PFSK-1 (cell line): Measurements from ENCODE around the gene CDH2.

Source experiments
- FOXP2 ChIP-seq: optimal IDR thresholded peaks from 2 replicates; pipeline ENCODE3; 2011; ENCODE audit warnings: borderline replicate concordance, control low read depth, inconsistent platforms; ENCODE audit not compliant: insufficient read depth; ENCODE audit errors: extremely low read length, extremely low read depth
- POLR2AphosphoS5 ChIP-seq: IDR thresholded peaks from 2 replicates; pipeline ENCODE4 v1.6.1; 2012; ENCODE audit warnings: low read depth, mild to moderate bottlenecking, control low read depth, low read length, moderate library complexity
- SIN3A ChIP-seq: IDR thresholded peaks from 2 replicates; pipeline ENCODE4 v1.6.1; 2012; ENCODE audit warnings: mild to moderate bottlenecking, low read length, moderate library complexity, borderline replicate concordance; ENCODE audit not compliant: insufficient read depth
- TAF1 ChIP-seq: IDR thresholded peaks from 2 replicates; pipeline ENCODE4 v1.6.1; 2012; ENCODE audit warnings: low read length, control low read depth, borderline replicate concordance; ENCODE audit not compliant: insufficient read depth
- TF ChIP-seq, protein P1 (sequence below), 2 experiments: IDR thresholded peaks; 2 replicates each; pipeline versions ENCODE4 v1.6.1 to v1.8.0; 2011 to 2012; ENCODE audit warnings: low read depth in 2 of 2, low read length in 2 of 2, control low read depth in 1 of 2, inconsistent platforms in 1 of 2, mild to moderate bottlenecking in 1 of 2, moderate library complexity in 1 of 2; ENCODE audit not compliant: insufficient read depth in 1 of 2

CDH2 gene

DNA sequence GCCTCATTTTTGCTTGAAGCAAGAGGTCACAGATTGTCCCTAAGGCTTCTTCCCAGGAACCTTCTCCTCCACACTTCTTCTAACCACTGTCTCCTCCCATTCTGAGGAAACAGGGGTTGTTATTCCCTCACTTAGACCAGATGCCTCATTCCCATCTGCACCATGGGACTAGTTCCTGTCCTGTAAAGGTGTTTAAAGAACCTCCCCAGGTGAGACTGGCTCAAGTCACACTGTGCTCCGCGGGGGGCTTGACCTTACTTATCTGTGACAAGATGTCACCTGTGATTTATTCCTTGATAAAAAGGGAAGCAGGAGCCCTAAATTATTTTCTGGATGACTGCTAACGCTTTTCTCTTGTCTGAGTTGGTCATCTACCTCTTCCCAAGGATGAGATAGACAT lies 8.2 kb upstream of the CDH2 start:
- no peak for TF ChIP-seq FOXP2
- TF ChIP-seq TAF1 = no peak
- no peak for TF ChIP-seq SIN3A
- no peak for TF ChIP-seq POLR2AphosphoS5

DNA sequence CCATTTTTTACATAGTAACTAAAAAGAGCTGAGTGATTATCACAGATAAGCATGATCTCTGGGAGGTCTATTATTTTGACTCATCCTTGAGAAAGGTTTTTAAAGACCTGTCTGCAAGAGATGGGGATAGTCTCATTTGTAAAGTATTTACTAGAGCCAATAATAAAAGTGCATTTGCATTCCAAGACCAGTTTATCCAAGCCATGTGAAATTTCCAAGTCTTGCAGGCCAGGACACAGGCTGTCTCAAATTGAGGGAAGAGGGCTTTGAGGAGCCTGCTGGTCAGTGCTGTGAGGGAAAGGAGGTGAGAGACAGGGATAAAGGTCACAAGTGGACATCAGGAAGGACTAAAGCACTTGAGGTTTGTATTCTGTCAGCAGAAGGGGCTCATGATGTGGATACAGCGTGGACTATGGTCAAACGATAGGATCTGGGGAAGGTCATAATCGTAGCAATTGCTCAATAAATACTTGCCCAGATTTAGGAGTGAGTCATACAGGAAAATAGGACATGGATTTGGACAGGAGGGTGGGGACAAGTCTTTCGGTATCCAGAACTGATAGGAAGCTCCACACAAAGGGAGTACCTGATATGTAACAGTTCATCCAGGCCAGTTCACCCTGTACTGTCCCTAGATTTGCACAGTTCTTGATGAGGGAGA lies 6.6 kb upstream of the CDH2 start:
- TF ChIP-seq TAF1 = 0 out of 2 replicates have a peak, but pooled peaks have one; percentile 20
- TF ChIP-seq FOXP2 = no peak
- 0 out of 2 replicates have a peak, but pooled peaks have one; percentile 33 for TF ChIP-seq SIN3A
- TF ChIP-seq POLR2AphosphoS5 = no peak

DNA sequence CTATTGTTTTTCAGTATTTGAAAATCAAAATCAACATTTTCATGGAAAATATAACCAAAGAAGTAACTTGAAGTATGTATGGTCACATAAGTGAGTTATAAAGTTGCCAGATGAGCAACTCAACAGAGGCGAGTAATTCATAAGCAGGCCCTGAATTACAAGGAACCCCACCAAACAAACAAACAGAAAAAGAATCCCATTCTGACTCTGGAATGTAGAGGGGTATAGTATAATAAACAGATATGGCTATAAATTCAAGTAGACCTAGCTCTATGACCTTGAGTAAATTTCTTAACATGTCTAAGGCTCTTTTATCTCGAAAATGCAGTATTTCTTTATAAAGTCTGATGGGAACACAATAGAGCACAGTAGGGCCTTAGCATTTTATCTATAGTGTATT lies 4.7 kb upstream of the CDH2 start:
- TF ChIP-seq TAF1 = no peak
- TF ChIP-seq, protein P1, sequence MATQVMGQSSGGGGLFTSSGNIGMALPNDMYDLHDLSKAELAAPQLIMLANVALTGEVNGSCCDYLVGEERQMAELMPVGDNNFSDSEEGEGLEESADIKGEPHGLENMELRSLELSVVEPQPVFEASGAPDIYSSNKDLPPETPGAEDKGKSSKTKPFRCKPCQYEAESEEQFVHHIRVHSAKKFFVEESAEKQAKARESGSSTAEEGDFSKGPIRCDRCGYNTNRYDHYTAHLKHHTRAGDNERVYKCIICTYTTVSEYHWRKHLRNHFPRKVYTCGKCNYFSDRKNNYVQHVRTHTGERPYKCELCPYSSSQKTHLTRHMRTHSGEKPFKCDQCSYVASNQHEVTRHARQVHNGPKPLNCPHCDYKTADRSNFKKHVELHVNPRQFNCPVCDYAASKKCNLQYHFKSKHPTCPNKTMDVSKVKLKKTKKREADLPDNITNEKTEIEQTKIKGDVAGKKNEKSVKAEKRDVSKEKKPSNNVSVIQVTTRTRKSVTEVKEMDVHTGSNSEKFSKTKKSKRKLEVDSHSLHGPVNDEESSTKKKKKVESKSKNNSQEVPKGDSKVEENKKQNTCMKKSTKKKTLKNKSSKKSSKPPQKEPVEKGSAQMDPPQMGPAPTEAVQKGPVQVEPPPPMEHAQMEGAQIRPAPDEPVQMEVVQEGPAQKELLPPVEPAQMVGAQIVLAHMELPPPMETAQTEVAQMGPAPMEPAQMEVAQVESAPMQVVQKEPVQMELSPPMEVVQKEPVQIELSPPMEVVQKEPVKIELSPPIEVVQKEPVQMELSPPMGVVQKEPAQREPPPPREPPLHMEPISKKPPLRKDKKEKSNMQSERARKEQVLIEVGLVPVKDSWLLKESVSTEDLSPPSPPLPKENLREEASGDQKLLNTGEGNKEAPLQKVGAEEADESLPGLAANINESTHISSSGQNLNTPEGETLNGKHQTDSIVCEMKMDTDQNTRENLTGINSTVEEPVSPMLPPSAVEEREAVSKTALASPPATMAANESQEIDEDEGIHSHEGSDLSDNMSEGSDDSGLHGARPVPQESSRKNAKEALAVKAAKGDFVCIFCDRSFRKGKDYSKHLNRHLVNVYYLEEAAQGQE (IDR thresholded peaks at IDR 0.05; ENCODE audit: insufficient read depth in 1 of 2, low read depth in 2 of 2, low read length in 2 of 2) = no peak
- no peak for TF ChIP-seq POLR2AphosphoS5
- TF ChIP-seq FOXP2 = no peak
- TF ChIP-seq SIN3A = no peak

DNA sequence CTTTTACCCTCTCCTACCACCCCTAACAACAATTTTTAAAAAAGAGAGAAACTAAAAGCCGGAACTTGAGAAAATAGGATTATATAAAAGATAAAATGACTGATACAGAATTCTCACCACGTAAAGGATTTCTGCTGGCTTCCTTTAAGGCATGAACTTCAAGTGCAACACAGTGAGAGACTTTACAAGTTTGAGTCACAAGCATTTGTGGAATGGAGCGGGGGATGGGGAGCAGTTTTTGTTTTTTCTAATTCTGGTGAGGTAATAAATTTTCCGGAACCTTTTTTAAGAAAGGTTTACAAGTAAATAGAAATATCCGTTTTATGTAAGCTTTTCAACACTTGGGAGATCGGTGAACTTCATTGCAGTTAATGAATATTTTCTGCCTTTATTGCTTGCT lies 1.8 kb upstream of the CDH2 start:
- no peak for TF ChIP-seq SIN3A

DNA sequence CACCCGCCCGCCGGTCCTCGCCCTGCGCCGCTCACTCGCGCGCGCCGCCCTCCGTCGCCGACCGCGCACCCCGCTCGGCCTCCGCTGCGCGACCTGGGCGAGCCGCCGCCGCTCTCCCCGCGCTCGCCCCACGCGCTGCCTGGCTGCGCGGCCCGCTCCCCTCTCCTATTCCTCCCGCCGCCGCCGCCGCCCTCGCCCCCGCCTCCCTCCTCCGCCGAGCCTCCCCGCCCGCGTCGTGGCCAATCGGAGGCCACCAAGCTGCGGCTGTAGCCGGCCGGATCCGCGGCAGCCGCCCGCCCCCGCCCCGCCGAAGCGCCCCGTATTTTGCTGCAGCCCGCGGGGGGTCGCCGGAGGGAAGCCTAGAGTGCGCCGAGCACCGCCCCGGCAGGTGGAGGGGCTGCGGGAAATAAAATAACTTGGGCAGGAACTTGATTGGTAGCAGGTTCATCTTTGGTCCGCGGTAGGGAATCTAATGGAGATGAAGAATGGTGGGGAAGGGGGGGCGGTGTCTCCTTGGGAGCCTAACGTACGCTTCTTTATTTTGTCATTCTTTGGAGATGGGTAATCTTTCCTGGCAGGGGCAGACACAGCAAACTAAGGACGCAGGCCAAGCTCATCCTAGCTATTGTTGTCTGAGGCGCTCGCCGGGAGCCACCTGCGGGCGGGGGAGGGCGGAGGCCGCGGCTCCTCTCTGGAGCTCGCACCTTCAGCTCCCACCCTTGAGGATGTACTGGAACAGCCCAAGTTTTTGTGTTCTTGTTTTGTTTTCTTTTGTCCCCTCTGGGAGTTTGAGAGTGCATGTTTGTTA lies 1.1 kb upstream of the CDH2 start:
- TF ChIP-seq FOXP2 (peak; percentile 19), TAF1 (no peak)

DNA sequence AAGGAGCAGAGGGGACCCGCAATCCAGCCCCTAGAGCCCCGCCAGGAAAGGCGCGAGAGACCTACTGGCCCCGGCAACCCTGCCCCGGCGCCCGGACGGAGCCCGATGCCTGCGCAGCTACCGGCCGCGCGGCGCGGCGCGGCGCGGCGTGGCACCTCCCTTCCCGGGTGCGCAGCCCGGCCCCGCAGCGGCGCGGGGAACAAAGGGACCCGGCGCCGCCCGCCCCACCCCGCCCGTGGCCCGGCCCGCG lies 307 bp downstream of the CDH2 start:
- TF ChIP-seq, protein P1 (IDR thresholded peaks at IDR 0.05; ENCODE audit: insufficient read depth in 1 of 2, low read depth in 2 of 2, low read length in 2 of 2) = no peak
- TF ChIP-seq FOXP2 (no peak), POLR2AphosphoS5 (no peak), TAF1 (no peak), SIN3A (no peak)

DNA sequence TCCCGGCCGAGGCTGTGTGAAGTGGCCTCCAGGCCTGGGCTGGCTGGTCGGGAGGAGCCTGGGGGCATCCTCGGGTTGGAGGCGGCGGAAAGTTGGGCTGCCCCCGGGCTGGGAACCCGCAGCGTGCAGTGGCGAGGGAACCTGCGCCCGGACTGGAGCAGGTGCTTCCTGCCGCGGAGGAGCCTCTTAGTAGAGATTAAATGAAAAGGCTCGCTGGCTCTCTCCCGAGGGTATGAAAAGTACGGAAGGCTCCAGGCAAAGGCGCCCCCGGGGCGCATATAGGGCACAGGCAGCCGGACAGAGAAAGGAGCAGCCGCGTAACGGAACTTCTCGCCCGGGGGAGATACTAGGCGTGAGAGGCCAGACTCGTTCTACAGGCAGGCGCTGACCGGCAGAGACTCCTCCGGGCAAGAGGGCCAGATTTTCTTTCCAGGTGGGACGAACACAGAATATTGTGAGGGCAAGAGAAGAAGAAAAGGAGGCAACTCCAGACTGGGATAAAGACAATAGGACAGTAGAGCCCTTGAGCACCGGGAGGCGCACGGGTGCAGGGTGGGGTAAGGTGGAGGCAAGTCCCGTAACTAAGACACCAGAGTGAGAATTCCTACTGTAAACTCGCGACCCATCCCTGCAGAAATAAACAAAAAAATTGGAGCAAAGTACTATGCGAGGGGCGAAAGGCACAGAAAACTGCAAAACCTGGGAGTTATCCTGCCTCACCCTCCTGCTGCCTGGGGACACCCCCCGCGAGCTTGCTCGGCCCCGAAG lies 816 bp downstream of the CDH2 start:
- TF ChIP-seq TAF1 (no peak), POLR2AphosphoS5 (no peak), SIN3A (no peak; the same call in 1 of the 2 replicates), FOXP2 (no peak)
- TF ChIP-seq, protein P1 (IDR thresholded peaks at IDR 0.05; ENCODE audit: insufficient read depth in 1 of 2, low read depth in 2 of 2, low read length in 2 of 2) = no peak
